Measurements from ENCODE around the gene PHACTR2.

PHACTR2 gene

DNA sequence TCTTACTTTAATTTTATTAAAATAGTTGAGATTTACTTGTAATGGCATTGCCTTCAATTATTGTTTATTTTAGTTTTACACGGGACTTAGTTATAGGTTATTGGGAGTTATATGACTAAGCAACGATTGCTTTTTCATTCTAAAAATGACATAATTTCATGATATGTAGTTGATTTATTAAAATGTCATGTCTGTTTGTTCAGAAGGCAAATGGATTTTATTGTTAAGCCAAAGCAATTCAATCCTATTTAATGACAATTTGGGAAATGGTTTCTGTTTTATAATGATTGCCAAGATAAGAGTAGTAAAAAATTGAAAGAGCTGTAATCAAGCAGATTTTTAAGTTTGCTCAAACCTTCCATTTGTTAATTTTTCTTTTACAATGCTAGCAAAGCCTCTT is 74.7 kb downstream of the PHACTR2 start:
- Mint-ChIP-seq H3K4me1 (ENCODE audit: low read depth) (no peaks in the 10 kb centered on the region), H3K27ac (no peak overlapping the region), H3K36me3 (peaks cover 5% of the 10 kb centered on the region), H3K9me3 (ENCODE audit: low read depth) (no peaks in the 10 kb centered on the region), H3K4me3 (no peak overlapping the region), H3K27me3 (no peaks in the 10 kb centered on the region)

DNA sequence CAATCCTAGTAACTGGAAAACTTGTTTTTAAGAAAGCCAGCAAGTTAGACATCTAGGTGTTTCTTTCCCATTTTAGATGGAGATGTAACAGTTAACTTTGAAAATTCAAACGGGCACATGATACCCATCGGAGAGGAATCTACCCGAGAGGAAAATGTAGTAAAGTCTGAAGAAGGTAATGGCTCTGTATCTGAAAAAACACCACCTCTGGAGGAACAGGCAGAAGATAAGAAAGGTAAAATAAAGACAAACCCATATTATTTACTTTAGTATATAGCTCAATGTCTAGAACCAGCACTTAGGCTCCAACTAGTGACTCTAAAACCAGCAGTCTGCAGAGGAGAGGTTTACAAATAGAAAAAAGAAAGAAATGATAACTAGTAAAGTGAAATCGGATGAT is 75.9 kb downstream of the PHACTR2 start:
- Mint-ChIP-seq H3K9me3 (ENCODE audit: low read depth) (no peaks in the 10 kb centered on the region), H3K36me3 (peaks cover 9% of the 10 kb centered on the region), H3K27ac (no peak overlapping the region), H3K27me3 (no peaks in the 10 kb centered on the region), H3K4me3 (no peak overlapping the region), H3K4me1 (ENCODE audit: low read depth) (peaks cover 3% of the 10 kb centered on the region)

DNA sequence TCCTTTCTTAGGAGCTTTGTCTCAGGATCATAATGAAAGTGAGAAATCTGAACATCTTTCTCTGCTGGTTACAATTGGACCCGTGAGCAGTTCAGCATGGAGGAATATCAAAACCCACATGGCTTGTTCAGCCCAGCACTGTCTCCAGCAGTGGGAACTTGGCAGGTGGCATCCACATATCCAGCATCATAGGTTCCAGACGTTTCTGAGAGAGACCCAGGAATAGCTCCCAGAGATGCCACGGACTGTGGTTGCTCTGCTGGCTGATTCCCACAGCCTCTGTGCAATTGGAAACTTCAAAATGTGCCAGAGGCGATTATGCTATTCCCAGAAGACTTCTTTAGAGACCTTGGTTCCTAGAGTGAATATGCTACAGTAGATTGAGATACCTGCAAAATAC is 76.4 kb downstream of the PHACTR2 start:
- Mint-ChIP-seq H3K4me1 (ENCODE audit: low read depth) (peaks cover 6% of the 10 kb centered on the region), H3K27me3 (no peaks in the 10 kb centered on the region), H3K36me3 (peaks cover 9% of the 10 kb centered on the region), H3K27ac (no peak overlapping the region), H3K4me3 (no peak overlapping the region), H3K9me3 (ENCODE audit: low read depth) (no peaks in the 10 kb centered on the region)

DNA sequence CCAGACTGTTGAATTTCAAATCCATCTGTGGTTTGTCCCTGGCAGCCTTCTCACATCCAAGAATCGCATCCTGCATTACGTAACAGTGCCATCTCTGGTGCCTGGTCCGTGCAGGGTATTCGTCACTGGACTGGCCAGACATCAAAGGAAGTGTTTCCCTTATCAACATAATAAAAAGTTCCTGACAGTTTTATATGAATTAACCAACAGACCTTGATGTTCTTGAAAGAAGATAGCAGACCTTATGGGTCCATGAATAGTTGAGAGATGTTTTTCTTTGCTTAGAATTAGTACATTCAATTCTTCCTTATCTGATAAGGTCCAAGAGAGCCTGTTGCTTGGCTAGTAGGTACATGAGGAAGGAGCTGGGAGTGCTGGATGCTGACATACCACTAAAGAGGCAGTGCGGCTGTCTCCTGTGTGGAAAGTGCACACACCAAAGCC is 77.6 kb downstream of the PHACTR2 start:
- Mint-ChIP-seq H3K27ac (no peak overlapping the region), H3K9me3 (ENCODE audit: low read depth) (no peaks in the 10 kb centered on the region), H3K36me3 (peaks cover 9% of the 10 kb centered on the region), H3K4me1 (ENCODE audit: low read depth) (peaks cover 18% of the 10 kb centered on the region), H3K27me3 (no peaks in the 10 kb centered on the region), H3K4me3 (no peak overlapping the region)

DNA sequence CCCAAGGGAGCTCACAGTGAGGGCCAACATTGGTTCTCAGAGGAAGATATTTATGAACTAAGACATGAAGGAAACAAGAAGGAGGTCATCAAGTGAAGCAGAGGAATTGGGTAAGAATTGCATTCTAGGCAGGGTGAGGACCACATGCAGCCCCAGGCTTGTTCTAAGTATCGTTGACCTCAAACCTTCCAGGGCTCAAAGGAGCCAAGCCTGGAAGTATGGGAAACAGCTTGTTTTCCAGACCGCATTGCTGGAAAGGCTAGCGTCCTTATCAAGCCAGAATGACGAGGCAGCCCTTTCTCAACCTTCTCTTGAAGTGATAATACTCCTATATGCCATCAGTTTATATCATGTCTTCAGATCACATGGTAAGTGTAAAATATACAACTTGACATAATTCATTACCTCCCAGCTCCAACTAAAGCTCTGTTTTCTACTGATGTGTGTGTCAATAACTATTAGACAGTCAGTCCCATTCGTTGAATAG is 79.6 kb downstream of the PHACTR2 start:
- H3K9me3 Mint-ChIP-seq (ENCODE audit: low read depth) = no peaks in the 10 kb centered on the region
- H3K4me3 Mint-ChIP-seq = no peak overlapping the region
- peaks cover 20% of the 10 kb centered on the region for H3K4me1 Mint-ChIP-seq (ENCODE audit: low read depth)
- H3K36me3 Mint-ChIP-seq = peaks cover 14% of the 10 kb centered on the region
- no peak overlapping the region for H3K27ac Mint-ChIP-seq
- no peaks in the 10 kb centered on the region for H3K27me3 Mint-ChIP-seq

DNA sequence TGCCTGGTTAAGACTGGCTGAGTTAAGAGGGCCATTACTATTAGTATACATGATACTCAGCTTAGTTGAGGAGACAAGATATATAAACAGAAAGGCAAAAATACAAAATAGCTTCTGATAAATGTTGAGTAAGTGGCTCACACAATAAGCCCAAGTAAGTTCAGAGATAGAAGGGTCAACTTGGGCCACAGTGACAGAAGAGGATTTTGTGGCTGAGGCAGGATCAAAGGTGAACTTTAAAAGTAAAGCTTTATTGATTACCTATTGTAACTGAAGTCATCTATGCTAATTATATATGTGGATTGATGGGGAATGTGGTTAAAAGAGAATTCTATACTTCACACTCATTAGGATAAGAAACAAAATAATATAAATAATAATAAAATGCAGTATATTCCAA is 80.8 kb downstream of the PHACTR2 start:
- Mint-ChIP-seq H3K27me3 (no peaks in the 10 kb centered on the region), H3K4me3 (no peak overlapping the region), H3K27ac (no peak overlapping the region), H3K36me3 (peaks cover 14% of the 10 kb centered on the region), H3K9me3 (ENCODE audit: low read depth) (no peaks in the 10 kb centered on the region), H3K4me1 (ENCODE audit: low read depth) (peaks cover 20% of the 10 kb centered on the region)

DNA sequence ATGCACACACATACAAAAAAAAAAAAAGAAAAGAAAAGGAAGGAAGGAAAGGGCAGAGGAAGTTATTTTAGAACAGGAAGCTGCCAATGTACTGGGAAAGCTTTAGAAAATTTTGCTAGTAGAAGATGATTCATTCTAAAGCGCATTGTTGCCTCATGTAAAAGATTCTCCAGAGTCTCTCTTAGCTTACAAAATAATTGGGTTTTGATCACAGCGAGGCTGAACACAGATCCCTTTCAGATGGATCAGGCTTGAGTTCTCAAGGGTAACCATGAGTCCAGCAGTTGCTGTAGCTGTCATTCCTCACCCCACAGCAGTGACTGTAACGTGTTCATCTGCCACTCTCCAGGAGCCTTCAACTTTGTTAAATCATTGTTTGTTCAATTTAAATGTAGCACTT is 81.9 kb downstream of the PHACTR2 start:
- H3K27me3 Mint-ChIP-seq = no peaks in the 10 kb centered on the region
- H3K4me3 Mint-ChIP-seq = no peak overlapping the region
- peaks cover 13% of the 10 kb centered on the region for H3K36me3 Mint-ChIP-seq
- H3K9me3 Mint-ChIP-seq (ENCODE audit: low read depth) = no peaks in the 10 kb centered on the region
- peaks cover 20% of the 10 kb centered on the region for H3K4me1 Mint-ChIP-seq (ENCODE audit: low read depth)
- peak overlapping the region; percentile 62 for H3K27ac Mint-ChIP-seq

DNA sequence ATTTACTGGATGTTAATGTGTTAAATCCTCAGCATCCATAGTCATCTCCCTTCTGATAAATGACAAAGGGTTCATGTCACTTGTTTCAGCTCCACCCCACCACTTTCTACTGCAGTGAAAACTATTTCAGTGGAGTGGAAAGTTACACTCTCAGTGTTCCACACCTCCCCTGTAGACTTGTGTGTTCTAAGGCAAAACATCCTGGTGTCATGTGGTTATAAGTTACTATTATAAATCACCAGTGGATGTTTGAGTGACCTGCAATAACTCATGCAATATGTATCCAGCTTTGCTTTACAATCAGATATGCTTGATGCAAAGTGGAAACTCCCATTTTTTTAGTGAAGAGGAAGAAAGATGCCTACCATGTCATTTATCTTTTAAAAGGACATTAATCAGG is 83.3 kb downstream of the PHACTR2 start:
- Mint-ChIP-seq H3K27me3 (no peaks in the 10 kb centered on the region), H3K36me3 (peaks cover 8% of the 10 kb centered on the region), H3K4me1 (ENCODE audit: low read depth) (peaks cover 20% of the 10 kb centered on the region), H3K9me3 (ENCODE audit: low read depth) (no peaks in the 10 kb centered on the region), H3K4me3 (no peak overlapping the region), H3K27ac (no peak overlapping the region)

DNA sequence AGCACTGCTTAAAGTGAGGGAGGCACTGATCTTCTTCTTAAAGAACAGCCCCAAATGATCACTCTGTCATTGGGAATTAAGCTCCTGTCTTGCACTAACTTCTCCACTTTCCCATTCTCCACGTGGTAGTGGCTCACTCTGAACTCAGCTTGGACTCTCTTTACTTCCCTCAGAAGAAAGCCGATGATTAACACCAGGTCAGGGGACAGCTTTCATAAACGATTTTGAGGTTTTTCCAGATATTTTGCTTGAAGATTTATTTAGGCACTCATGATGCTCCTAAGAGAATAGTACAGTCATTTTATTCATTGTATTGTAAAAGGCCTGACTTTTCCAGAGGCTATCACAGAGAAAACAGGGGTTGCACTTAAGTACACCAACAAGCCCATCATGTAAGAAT is 84.4 kb downstream of the PHACTR2 start:
- Mint-ChIP-seq H3K27me3 (no peaks in the 10 kb centered on the region), H3K4me1 (ENCODE audit: low read depth) (peaks cover 20% of the 10 kb centered on the region), H3K9me3 (ENCODE audit: low read depth) (no peaks in the 10 kb centered on the region), H3K36me3 (peaks cover 8% of the 10 kb centered on the region), H3K4me3 (no peak overlapping the region), H3K27ac (no peak overlapping the region)

DNA sequence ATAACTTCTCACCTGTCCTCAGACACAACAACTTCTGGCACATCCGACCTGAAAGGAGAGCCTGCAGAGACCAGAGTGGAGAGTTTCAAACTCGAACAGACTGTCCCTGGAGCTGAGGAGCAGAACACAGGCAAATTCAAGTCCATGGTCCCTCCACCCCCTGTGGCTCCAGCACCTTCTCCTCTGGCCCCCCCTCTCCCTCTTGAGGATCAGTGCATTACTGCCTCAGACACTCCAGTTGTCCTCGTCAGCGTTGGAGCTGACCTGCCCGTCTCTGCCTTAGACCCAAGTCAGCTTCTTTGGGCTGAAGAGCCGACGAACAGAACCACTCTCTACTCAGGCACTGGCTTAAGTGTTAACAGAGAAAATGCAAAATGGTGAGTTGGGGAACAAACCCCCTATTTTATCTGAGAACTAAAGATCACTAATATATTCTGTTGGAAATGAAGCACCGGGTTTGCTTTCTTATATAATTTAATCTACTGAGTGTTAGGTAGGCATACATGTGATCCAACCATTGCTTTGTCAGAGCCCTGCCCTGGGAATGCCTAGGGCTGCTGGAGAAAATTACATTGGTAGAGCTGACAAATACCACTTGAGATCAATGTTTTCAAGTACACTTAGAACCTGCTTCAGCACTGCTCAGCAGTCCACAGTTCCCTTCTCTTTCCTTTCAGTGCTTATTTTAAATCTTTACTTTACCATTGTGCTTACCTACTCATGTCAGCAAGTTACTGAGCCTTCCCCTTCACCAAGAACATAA is 87.8 kb downstream of the PHACTR2 start:
- H3K4me1 Mint-ChIP-seq (ENCODE audit: low read depth) = peaks cover 2% of the 10 kb centered on the region
- H3K36me3 Mint-ChIP-seq = peaks cover 14% of the 10 kb centered on the region
- H3K27ac Mint-ChIP-seq = no peak overlapping the region
- H3K27me3 Mint-ChIP-seq = no peaks in the 10 kb centered on the region
- no peaks in the 10 kb centered on the region for H3K9me3 Mint-ChIP-seq (ENCODE audit: low read depth)
- no peak overlapping the region for H3K4me3 Mint-ChIP-seq

DNA sequence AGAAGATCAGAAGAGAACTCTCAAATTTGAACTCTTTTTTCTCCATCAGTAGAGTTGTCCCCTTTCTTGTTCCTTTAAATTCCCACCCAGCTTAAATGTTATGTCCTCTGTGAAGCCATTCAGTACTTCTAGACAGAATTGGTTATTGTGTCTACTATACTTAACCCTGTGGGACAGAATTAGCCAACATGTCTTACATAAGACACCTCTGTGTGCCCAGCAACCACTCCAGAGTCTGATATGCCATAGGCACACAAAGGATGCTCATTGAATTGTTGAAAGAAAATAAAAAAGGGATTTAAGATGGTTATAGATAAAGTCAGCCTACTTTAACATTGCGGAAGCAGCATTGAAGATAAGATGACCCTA is 88.4 kb downstream of the PHACTR2 start:
- H3K27me3 Mint-ChIP-seq = no peaks in the 10 kb centered on the region
- H3K27ac Mint-ChIP-seq = no peak overlapping the region
- no peaks in the 10 kb centered on the region for H3K9me3 Mint-ChIP-seq (ENCODE audit: low read depth)
- H3K4me1 Mint-ChIP-seq (ENCODE audit: low read depth) = peaks cover under 1% of the 10 kb centered on the region
- peaks cover 13% of the 10 kb centered on the region for H3K36me3 Mint-ChIP-seq
- H3K4me3 Mint-ChIP-seq = no peak overlapping the region

DNA sequence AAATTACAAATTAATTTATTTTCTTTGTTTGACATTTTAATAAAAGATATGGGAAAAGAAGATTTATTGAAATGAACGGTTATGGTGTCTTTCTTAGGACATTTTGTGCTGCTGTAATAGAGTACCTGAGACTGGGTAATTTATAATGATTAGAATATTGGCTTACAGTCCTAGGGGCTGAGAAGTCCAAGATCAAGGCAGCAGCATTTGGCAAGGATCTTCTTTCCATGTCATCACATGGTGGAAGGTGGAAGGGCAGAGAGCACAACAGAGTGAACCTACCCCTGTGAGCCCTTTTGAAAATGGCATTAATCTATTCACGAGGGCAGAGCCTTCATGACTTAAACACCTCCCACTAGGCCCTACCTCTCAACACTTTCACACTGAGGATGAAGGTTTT is 89.7 kb downstream of the PHACTR2 start:
- H3K9me3 Mint-ChIP-seq (ENCODE audit: low read depth) = no peaks in the 10 kb centered on the region

DNA sequence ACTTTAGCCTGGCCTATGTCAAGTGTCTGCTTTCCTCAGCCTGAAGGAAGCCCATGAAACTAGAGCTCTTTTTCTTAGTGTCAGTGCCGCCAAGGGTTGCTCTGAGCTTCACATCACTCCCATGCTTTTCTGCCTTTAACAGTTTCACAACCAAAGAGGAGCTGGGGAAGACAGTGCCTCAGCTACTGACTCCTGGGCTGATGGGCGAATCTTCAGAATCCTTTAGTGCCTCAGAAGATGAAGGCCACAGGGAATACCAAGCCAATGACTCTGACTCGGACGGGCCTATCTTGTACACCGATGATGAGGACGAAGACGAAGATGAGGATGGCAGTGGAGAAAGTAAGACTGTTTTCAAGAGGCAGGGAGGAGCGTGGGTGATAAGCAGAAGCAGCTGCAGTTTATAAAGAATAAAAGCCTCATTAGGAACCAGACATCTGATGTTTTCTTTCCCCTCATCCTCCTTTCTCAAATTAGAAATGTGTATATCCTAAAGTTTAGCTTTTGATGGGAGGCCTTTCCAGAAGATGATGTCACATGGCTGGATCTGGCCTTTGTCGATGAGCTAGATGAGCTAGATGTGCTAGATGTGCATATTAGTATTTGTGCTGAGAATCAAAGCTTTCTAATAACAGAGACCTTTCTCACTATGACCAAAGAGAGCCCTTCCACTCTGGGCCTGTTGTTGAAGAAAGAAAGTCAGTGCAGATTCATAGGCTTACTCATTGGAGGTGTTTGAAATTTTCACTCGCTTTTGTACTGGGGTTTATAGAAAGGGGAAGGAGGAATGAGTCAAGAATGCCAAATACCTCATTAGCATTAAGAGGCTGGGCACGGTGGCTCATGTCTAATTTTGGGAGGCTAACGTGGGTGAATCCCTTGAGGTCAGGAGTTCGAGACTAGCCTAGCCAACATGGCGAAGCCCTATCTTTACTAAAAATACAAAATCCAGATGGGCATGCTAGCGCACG is 94.6 kb downstream of the PHACTR2 start:
- no peaks in the 10 kb centered on the region for H3K4me1 Mint-ChIP-seq (ENCODE audit: low read depth)
- no peaks in the 10 kb centered on the region for H3K9me3 Mint-ChIP-seq (ENCODE audit: low read depth)

More for the DNA sequence above, 89.7 kb downstream of the PHACTR2 start:
- no peak overlapping the region for H3K4me3 Mint-ChIP-seq
- no peak overlapping the region for H3K27ac Mint-ChIP-seq
- no peaks in the 10 kb centered on the region for H3K4me1 Mint-ChIP-seq (ENCODE audit: low read depth)
- H3K36me3 Mint-ChIP-seq = peaks cover 10% of the 10 kb centered on the region
- H3K27me3 Mint-ChIP-seq = no peaks in the 10 kb centered on the region

DNA sequence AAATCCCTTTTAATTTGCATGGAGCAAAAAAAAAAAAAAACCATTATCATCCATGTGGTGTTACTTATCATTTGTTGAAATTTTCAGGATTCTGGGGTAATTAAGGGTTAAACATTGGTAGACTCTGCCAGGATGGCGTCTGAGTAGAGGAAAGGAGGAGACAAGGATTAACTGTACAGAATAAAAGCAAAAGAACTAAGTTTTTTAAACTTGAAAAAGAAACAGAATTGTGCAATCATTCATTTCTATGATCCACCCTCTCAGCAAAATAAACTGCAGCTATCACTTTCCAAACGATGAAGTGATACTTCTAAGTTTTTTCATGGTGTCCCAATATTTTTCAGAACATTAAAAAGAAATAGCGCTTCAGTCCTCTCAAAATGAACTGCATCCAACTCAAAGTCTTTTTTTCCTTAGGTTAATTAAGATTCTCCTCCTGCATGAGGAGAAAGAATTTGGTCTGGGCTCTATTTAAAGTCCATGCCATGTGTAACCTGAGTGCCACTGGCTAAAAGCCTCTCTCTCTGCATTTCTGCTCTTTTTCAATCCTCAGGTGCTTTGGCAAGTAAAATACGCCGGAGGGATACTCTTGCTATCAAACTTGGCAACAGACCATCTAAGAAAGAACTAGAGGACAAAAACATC is 95.9 kb downstream of the PHACTR2 start:
- Mint-ChIP-seq H3K27me3 (no peaks in the 10 kb centered on the region), H3K4me3 (no peak overlapping the region), H3K9me3 (ENCODE audit: low read depth) (no peaks in the 10 kb centered on the region), H3K27ac (no peak overlapping the region), H3K4me1 (ENCODE audit: low read depth) (no peaks in the 10 kb centered on the region), H3K36me3 (peaks cover 5% of the 10 kb centered on the region)

More for the DNA sequence above, 94.6 kb downstream of the PHACTR2 start:
- Mint-ChIP-seq H3K27me3 (no peaks in the 10 kb centered on the region), H3K36me3 (peaks cover 13% of the 10 kb centered on the region), H3K27ac (no peak overlapping the region), H3K4me3 (no peak overlapping the region)

DNA sequence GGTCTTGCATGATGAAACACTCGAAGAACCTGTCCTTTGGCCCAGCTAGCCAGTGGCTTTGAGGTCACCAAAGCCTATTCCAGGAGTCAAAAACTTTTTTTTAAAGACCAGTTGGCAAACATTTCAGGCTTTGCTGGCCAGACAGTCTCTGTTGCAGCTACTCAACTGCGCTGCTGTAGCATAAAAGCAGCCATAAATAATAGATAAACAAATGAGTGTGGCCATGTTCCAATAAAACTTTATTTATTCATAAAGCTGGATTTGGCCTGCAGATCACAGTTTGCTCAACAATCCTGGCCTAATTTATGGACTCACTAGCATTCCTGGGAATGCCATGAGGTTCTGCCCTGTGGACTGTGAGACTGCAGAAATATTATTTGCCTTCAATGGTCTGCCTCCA is 96.6 kb downstream of the PHACTR2 start:
- H3K36me3 Mint-ChIP-seq = peaks cover 8% of the 10 kb centered on the region
- H3K4me3 Mint-ChIP-seq = no peak overlapping the region
- H3K27ac Mint-ChIP-seq = no peak overlapping the region
- no peaks in the 10 kb centered on the region for H3K4me1 Mint-ChIP-seq (ENCODE audit: low read depth)
- H3K27me3 Mint-ChIP-seq = no peaks in the 10 kb centered on the region
- H3K9me3 Mint-ChIP-seq (ENCODE audit: low read depth) = no peaks in the 10 kb centered on the region

Measured in activated naive CD8-positive, alpha-beta T cell (primary cell).